GM12874 (cell line): ENCODE results near the gene CMTM4.

Experiments
- TF ChIP-seq, protein P1 (sequence below): IDR thresholded peaks from 2 replicates; pipeline ENCODE4 v1.5.1; 2011; ENCODE audit warnings: low read depth, mild to moderate bottlenecking, control low read depth, low read length, moderate library complexity; ENCODE audit not compliant: insufficient read depth

CMTM4 gene

DNA sequence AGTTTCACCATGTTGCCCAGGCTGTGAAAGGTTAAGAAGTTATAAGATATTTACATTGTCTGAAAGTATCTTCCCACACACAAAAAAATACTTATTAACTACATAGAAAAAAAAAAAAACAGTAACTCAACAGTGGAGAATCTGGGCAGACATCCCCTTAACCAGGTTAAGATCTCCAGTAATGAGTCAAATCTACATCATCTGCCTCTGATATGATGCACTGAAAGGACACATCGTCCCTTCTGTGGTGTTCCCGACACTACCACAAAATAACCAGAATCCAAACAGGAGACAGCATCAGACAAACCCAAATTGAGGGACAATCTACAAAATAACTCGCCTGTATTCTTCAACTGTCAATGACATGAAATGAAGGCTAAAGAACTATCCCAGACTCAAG, 40.0 kb downstream of the CMTM4 start:
- TF ChIP-seq, protein P1, sequence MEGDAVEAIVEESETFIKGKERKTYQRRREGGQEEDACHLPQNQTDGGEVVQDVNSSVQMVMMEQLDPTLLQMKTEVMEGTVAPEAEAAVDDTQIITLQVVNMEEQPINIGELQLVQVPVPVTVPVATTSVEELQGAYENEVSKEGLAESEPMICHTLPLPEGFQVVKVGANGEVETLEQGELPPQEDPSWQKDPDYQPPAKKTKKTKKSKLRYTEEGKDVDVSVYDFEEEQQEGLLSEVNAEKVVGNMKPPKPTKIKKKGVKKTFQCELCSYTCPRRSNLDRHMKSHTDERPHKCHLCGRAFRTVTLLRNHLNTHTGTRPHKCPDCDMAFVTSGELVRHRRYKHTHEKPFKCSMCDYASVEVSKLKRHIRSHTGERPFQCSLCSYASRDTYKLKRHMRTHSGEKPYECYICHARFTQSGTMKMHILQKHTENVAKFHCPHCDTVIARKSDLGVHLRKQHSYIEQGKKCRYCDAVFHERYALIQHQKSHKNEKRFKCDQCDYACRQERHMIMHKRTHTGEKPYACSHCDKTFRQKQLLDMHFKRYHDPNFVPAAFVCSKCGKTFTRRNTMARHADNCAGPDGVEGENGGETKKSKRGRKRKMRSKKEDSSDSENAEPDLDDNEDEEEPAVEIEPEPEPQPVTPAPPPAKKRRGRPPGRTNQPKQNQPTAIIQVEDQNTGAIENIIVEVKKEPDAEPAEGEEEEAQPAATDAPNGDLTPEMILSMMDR = no peak

DNA sequence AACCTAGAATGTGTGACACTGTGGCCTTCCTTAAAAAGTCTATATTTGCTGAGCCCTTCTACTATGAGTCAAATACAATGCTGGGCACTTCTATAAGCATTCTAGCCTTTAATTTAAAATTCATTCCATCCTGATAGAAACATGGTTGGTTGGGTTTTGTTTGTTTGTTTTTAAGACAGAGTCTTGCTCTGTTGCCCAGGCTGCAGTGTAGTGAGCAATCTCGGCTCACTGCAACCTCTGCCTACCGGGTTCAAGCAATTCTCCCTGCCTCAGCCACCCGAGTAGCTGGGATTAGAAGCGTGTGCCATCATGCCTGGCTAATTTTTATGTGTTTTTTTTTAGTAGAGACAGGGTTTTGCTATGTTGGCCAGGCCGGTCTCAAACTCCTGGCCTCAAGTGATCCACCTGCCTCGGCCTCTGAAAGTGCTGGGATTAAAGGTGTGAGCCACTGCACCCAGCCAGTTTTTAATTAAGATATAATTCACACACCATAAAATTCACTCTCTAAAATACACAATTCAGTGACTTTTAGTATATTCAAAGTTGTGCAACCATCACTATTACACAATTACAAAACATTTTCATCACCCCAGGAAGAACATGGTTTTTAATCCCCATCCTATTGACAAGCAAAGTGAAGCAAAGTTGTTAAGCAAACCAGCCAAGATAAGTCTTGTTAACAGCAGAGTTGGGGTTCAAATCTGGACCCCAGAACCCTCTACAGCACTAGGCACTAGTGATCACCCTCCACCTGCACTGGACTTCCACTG, 42.8 kb downstream of the CMTM4 start:
- TF ChIP-seq, protein P1 = no peak

DNA sequence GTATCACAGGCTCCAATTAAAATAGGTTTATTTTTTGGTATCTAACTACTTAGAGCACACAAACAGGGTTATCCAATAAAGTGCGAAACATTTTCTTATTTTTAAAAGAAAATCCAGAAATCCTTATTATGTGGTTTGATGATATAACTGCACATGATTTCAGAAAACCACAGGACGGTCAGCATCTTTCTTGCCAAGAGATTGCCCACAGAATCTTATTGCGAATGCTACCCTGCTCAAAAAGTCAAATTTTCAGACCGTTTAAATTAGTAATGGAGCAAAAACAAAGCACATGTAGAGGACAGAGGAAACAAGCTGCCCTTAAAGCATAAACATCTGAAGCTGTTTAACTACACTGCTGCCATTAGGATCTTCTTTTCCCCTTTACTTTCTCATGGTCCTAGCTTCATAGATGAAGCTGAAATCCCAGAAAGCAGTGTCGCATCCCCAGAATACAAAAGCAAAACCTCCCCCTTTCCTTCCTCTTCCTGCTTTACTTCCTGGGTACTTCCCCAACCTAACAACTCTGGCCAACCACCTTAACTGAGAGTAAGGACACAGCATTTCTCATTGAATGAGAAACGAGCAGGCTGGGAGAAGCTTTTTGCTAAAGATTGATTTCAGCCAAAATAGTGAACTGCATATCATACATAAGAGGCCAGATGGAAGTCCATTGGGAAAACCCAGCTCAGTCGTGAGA, 43.7 kb downstream of the CMTM4 start:
- TF ChIP-seq, protein P1 = no peak

DNA sequence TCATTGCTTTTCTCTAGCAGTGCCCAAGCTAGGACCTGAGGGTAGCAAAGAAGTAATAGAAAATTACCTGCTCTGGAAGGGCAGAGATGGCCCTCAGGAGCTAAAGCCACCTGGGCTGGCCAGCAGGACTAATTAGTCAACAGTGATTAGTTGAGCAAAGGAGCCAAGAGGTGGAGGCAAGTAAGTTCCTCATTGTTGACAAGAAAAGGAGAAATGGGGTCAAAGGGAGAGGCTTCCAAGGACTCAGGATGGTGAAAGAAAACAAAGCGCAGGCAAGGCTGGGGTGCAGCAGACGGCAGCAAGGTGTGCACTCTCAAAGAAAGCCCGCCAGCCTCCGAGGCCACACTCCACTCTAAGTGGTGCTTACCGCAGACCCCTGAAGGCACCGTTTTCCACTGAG, 44.6 kb downstream of the CMTM4 start:
- TF ChIP-seq, protein P1 = no peak

DNA sequence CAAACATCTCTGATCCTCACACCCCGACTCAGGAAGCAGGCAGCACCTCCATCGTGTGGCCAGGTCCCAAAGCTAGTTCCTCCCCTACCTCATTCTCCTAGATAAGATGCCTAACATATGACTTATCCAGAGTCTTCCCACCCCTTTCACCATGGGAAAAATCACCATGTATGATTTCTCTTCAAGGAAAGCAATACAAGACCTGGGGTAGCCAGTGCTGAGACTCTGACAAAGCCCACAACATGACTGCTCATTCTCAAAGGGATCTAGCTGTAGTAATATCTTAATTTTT, 45.1 kb downstream of the CMTM4 start:
- TF ChIP-seq, protein P1 = no peak

DNA sequence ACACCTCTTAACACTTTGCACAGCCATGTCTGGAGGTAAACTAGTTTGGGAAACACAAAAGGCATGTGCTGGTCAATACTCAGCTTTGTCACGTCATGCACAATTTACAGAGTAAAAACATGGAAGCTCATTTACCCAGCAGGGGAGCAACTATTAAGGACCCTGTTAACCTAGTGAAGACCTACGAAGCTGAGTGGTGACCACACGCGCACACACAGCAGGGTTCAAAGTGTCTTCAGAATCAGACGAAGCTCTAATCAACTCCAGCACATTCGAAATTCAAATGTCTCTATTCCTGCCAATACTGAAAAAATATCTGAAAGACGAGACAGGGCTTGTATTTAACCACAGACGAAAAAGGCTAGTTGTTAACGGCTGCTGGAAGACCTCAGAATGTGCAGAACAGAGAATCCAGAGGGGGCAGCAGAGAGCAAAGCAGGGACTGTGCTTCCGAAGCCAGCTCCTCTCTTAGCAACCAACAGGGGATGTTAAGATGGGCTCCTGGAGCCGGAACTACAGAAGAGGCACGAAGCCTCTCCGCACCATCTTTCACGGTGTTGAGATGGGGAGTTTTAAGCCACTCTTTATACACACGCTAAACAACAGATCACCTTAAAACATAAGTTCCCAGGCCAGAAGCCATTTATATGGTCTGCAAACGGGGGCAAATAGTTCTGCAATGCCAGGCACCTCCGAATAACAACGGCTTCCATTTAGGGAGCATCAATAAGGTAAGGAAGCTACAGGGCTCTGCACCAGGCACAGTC, 45.7 kb downstream of the CMTM4 start:
- TF ChIP-seq, protein P1 = peak; percentile 92

DNA sequence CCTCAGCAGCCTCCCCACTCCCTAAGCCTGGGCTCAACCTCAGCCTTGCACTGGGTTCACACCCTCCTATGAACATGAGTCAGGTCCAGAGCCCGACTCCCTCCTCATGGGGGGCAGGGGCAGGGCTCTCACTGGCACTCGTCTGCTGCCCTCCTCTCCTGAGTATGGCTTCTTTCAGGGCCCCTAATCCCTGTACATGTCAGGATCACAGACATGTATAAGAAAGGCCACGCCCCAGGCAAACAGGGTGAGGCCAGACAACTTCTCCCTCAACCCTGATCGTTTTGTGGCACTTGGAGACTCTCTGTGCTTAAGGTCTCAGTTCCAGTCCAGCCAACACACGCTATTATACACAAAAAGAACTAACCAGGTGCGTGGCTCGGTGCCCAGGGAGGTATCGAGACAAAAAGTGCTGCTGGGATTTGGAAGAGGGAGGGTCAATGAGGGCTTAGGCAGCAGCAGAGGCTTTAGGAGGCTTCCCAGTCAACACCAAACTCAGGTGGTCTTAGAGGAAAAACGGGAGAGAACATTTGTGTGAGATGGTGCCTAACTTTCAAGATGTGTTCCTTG, 46.8 kb downstream of the CMTM4 start:
- TF ChIP-seq, protein P1 = no peak
